K562 (cell line): ENCODE measurements around the gene MAGI1. TPM values are rescaled to one million over a fixed set of nuclear protein-coding genes. Genes with fewer than 3 reads are reported as not detected.
A peak's percentile ranks its signal among the peaks of the same experiment; 100 is the strongest.

Experiments used
- ARID3A ChIP-seq: IDR thresholded peaks from 2 replicates; pipeline ENCODE4 v1.6.1; 2012; ENCODE audit warnings: low read depth, low read length, improper control_type of control experiment, borderline replicate concordance
- CBFA2T3 ChIP-seq: fragments of 450-650 bp; IDR thresholded peaks from 2 replicates; pipeline ENCODE4 v1.6.1; 2017
- CTBP1 ChIP-seq: fragments of 450-650 bp; IDR thresholded peaks from 2 replicates; pipeline ENCODE4 v1.6.1; 2016; ENCODE audit warnings: borderline replicate concordance
- ELF2 ChIP-seq: fragments of 250-450 bp; sonication (Bioruptor Pico); IDR thresholded peaks from 2 replicates; pipeline ENCODE4 v1.5.0; 2021; ENCODE audit warnings: mild to moderate bottlenecking
- ETV5 ChIP-seq: sonication (generic); formaldehyde crosslinking; IDR thresholded peaks from 2 replicates; pipeline ENCODE4 v1.4.0; 2020; ENCODE audit warnings: low read depth, mild to moderate bottlenecking, missing genetic modification reagents
- GABPB1 ChIP-seq: sonication (generic); formaldehyde crosslinking; IDR thresholded peaks from 2 replicates; pipeline ENCODE4 v1.8.0; 2022; ENCODE audit warnings: mild to moderate bottlenecking, missing genetic modification reagents
- HLTF ChIP-seq: fragments of 450-650 bp; IDR thresholded peaks from 2 replicates; pipeline ENCODE4 v1.6.1; 2016
- JUNB ChIP-seq: fragments of 450-650 bp; formaldehyde crosslinking; conservative IDR thresholded peaks from 2 replicates; pipeline ENCODE4 v1.4.0; 2020; ENCODE audit warnings: mild to moderate bottlenecking
- MNT ChIP-seq, 2 experiments: fragments of 450-650 bp; conservative IDR thresholded peaks; 2 replicates each; pipeline ENCODE4 v1.6.1; 2017; ENCODE audit warnings: mild to moderate bottlenecking in 2 of 2, moderate library complexity in 2 of 2
- NEUROD1 ChIP-seq: fragments of 150-350 bp; IDR thresholded peaks from 2 replicates; pipeline ENCODE4 v1.6.1; 2014; ENCODE audit warnings: borderline replicate concordance, low read length, low read depth; ENCODE audit not compliant: partially characterized antibody
- PHF20 ChIP-seq: fragments of 450-650 bp; IDR thresholded peaks from 2 replicates; pipeline ENCODE4 v1.6.1; 2018; ENCODE audit not compliant: partially characterized antibody
- PHTF2 ChIP-seq: fragments of 250-450 bp; sonication (Bioruptor Pico); IDR thresholded peaks from 2 replicates; pipeline ENCODE4 v1.5.0; 2021; ENCODE audit warnings: mild to moderate bottlenecking
- POLR2B ChIP-seq: fragments of 450-650 bp; IDR thresholded peaks from 2 replicates; pipeline ENCODE4 v1.6.1; 2018; ENCODE audit warnings: low read depth; ENCODE audit not compliant: partially characterized antibody
- RBM39 ChIP-seq: fragments of 200-400 bp; formaldehyde crosslinking; optimal IDR thresholded peaks from 2 replicates; pipeline ENCODE3; 2018; ENCODE audit warnings: low read depth, low read length
- RCOR1 ChIP-seq, 2 experiments: IDR thresholded peaks; 2 replicates each; pipeline ENCODE4 v1.6.1; 2012; ENCODE audit warnings: low read depth in 2 of 2, low read length in 2 of 2, borderline replicate concordance in 1 of 2, improper control_type of control experiment in 1 of 2
- SMARCE1 ChIP-seq: fragments of 450-650 bp; IDR thresholded peaks from 2 replicates; pipeline ENCODE4 v1.7.1; 2016; ENCODE audit warnings: mild to moderate bottlenecking
- SOX6 ChIP-seq: fragments of 450-650 bp; IDR thresholded peaks from 2 replicates; pipeline ENCODE4 v1.6.1; 2014; ENCODE audit warnings: mild to moderate bottlenecking
- SRF ChIP-seq, 2 experiments: fragments of 250-450, 450-650 bp in 1 of 2; sonication (Bioruptor Pico) in 1 of 2; sonication (generic) in 1 of 2; formaldehyde crosslinking; IDR thresholded peaks; 2 replicates each; pipeline versions ENCODE4 v1.5.0 to v1.5.1; 2020 to 2022; ENCODE audit warnings: mild to moderate bottlenecking in 1 of 2, missing genetic modification reagents in 1 of 2
- TCF3 ChIP-seq: sonication (generic); formaldehyde crosslinking; IDR thresholded peaks from 2 replicates; pipeline ENCODE4 v1.4.0; 2020; ENCODE audit warnings: mild to moderate bottlenecking, missing genetic modification reagents
- THRAP3 ChIP-seq: fragments of 450-650 bp; IDR thresholded peaks from 2 replicates; pipeline ENCODE4 v1.6.1; 2016; ENCODE audit warnings: mild to moderate bottlenecking, inconsistent platforms, borderline replicate concordance
- VEZF1 ChIP-seq: fragments of 200-800 bp; sonication (Bioruptor generic); IDR thresholded peaks from 2 replicates; pipeline ENCODE4 v1.6.1; 2017; ENCODE audit warnings: missing genetic modification characterization, missing compliant biosample characterization
- ZNF408 ChIP-seq: fragments of 250-450 bp; sonication (Bioruptor Pico); IDR thresholded peaks from 2 replicates; pipeline ENCODE4 v1.4.0; 2020; ENCODE audit warnings: low read depth, mild to moderate bottlenecking, moderate library complexity
- ZNF740 ChIP-seq, 3 experiments: fragments of 200-800 bp in 1 of 3; sonication (Bioruptor generic) in 1 of 3; sonication (generic) in 1 of 3; formaldehyde crosslinking in 1 of 3; IDR thresholded peaks; 2 replicates each; pipeline versions ENCODE4 v1.6.1 to v1.8.0; 2016 to 2022; ENCODE audit warnings: mild to moderate bottlenecking in 2 of 3, missing compliant biosample characterization in 2 of 3, missing genetic modification characterization in 2 of 3, missing genetic modification reagents in 1 of 3
- polyA plus RNA-seq, 8 experiments: library from polyadenylated mRNA; depleted of rRNA in 4 of 8; stranded (reverse) in 5 of 8; unstranded in 3 of 8; fragments of >200 nt; fragmentation: Nextera tagmentation in 2 of 8; fragmentation: Illumina TruSeq in 1 of 8; extraction: Ambion mirVana in 2 of 8; extraction: Trizol in 1 of 8; gene quantifications; 2 replicates each; pipeline versions ENCODE4 v1.2.1 to v1.2.3, GENCODE V29; 2011 to 2014; ENCODE audit warnings: inconsistent platforms in 1 of 8, missing spikeins in 1 of 8
- total RNA-seq, 7 experiments: library from RNA; depleted of rRNA in 6 of 7; stranded (reverse); fragments of >200 nt in 6 of 7; fragmentation: Illumina TruSeq in 2 of 7; extraction: Trizol in 2 of 7; gene quantifications; 2 replicates each; pipeline versions ENCODE4 v1.2.1 to v1.2.3, GENCODE V29; 2011 to 2021; ENCODE audit warnings: low replicate concordance in 1 of 7

The MAGI1 gene
- total and polyA plus RNA-seq, 9 of the 15 experiments (the other 6 are each of a cell fraction or from before 2014, with no cell fraction given) = 7.8 to 59.4 (median 43.2) TPM

GRCh38 chr3:65587650-65588439 lies 450.9 kb downstream of the MAGI1 start (continued):
- TF ChIP-seq ZNF740 (CRISPR knock-in tag; IDR thresholded peaks at IDR 0.05) (no peak), ZNF740 (tag; IDR thresholded peaks at IDR 0.05) (no peak), ETV5 (CRISPR knock-in tag) (no peak), RBM39 (no peak), GABPB1 (CRISPR knock-in tag) (no peak), ARID3A (peak; percentile 73; the same call in 1 of the 2 replicates), PHF20 (no peak), JUNB (CRISPR knock-in tag) (no peak), POLR2B (no peak), CBFA2T3 (peak; percentile 72), NEUROD1 (no peak), SRF (CRISPR knock-in tag; IDR thresholded peaks at IDR 0.05) (no peak), VEZF1 (CRISPR knock-in tag) (peak; percentile 17; the same call in 1 of the 2 replicates), TCF3 (CRISPR knock-in tag) (peak; percentile 46), ZNF408 (CRISPR knock-in tag) (no peak), CTBP1 (peak; percentile 47; the same call in 1 of the 2 replicates), HLTF (no peak), SOX6 (peak; percentile 85), ELF2 (CRISPR knock-in tag) (0 out of 2 replicates have a peak, but pooled peaks have one; percentile 17), SMARCE1 (peak; percentile 82), PHTF2 (CRISPR knock-in tag) (no peak), RCOR1 (IDR thresholded peaks at IDR 0.05; ENCODE audit: borderline replicate concordance in 1 of 2, low read depth in 2 of 2, low read length in 2 of 2) (peak in 1 of 2 experiments; percentile 47; a peak in 2 of 4 replicates), THRAP3 (no peak), MNT (conservative IDR thresholded peaks at IDR 0.05) (0 out of 4 replicates have a peak, but pooled peaks of 1 of the 2 experiments have one; percentile 28)
